ENCODE data around the gene PHLDB1. TPM values are rescaled to one million over a fixed set of nuclear protein-coding genes. Genes with fewer than 3 reads are reported as not detected.
"Not testable (repeated sequence)": the region's sequence is repeated elsewhere in the genome, so short reads cannot be mapped to it uniquely, and the experiment has no call there.

Gene PHLDB1
- total RNA-seq, 1 experiment from 2014 or later: 36.2 TPM

GRCh38 chr11:118603709-118604108 lies 3.7 kb upstream of the PHLDB1 start:
- CTCF ChIA-PET: interaction anchor here (1.1 to 2.4 kb wide), 2 partner anchors 8 to 10 kb away, joined by 3 to 11 read pairs; no protein-coding TSS in a partner anchor
- ATAC-seq; H3K27ac ChIP-seq (ENCODE audit: low read depth, low read length); H3K9me3 ChIP-seq (ENCODE audit: control insufficient read depth in 1 of 2, insufficient read depth in 1 of 2, low read depth in 1 of 2, low read length in 2 of 2); BruUV-seq (replicated peaks); H3K4me2 ChIP-seq (ENCODE audit: low read length); H3K9me2 ChIP-seq (ENCODE audit: insufficient read depth); H4K20me1 ChIP-seq (ENCODE audit: insufficient read depth); H3K27me3 ChIP-seq (ENCODE audit: insufficient read depth, low read length); H2AFZ ChIP-seq (ENCODE audit: low read depth, low read length, poor library complexity, severe bottlenecking); H3K9ac ChIP-seq (ENCODE audit: low read length); H3K79me2 ChIP-seq (ENCODE audit: insufficient read depth, low read length); H3K4me3 ChIP-seq (replicated peaks in 1 of 2; ENCODE audit: low read depth in 1 of 2, low read length in 2 of 2); intact Hi-C loops (cut with micrococcal nuclease); DNase-seq (ENCODE audit: low read depth, low spot score): not testable (repeated sequence)
- H3K36me3 ChIP-seq (ENCODE audit: control insufficient read depth in 1 of 2, insufficient read depth in 2 of 2, low read length in 2 of 2): peaks cover 20 to 23% of the 10 kb centered on the region in 2 experiments; a peak in 3 of 4 replicates
- RAD21 ChIA-PET (ENCODE audit: low non-redundant PET in 1 of 2, low total read pairs in 2 of 2, uncharacterized antibody in 2 of 2, unreplicated experiment in 2 of 2): interaction anchor here in 1 of 2 experiments (0.6 kb wide), 1 partner anchor 18 kb away, joined by 6 read pairs; no protein-coding TSS in a partner anchor
- POLR2A ChIA-PET: interaction anchor here (1.4 kb wide), 1 partner anchor 9 kb away, joined by 4 read pairs; no protein-coding TSS in a partner anchor
- H3K4me1 ChIP-seq (ENCODE audit: control insufficient read depth in 1 of 2, insufficient read depth in 2 of 2, low read length in 2 of 2): peaks cover 6 to 20% of the 10 kb centered on the region in 2 experiments; a peak in 3 of 4 replicates

DNA sequence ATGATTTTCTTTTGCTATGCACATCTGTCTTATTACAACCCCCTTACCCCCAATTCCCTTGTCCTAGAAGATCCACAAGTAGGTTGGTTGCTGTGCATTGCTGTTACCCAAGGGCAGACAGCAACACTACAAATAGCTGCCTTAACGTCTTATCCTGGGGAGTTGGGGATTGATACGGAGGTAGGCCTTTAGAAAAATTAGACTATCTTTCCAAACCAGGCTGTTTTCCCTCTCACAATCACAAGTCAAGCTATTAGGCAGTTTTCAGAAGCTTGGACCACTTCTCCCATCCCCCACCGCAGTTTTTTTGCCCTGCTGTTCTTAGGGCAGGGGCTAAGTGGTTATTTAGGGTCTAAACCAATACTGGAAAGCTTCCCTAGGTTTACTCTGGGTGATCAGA lies 2.8 kb upstream of the PHLDB1 start:
- Histone ChIP-seq H3K4me1 (ENCODE audit: control insufficient read depth in 1 of 2, insufficient read depth in 2 of 2, low read length in 2 of 2) (peaks cover 7 to 24% of the 10 kb centered on the region in 2 experiments; a peak in 3 of 4 replicates), H3K9me2 (ENCODE audit: insufficient read depth) (no peaks in the 10 kb centered on the region), H3K9ac (ENCODE audit: low read length) (no peak overlapping the region), H3K79me2 (ENCODE audit: insufficient read depth, low read length) (no peaks in the 10 kb centered on the region), H4K20me1 (ENCODE audit: insufficient read depth) (no peaks in the 10 kb centered on the region), H3K27me3 (ENCODE audit: insufficient read depth, low read length) (no peaks in the 10 kb centered on the region), H3K4me2 (ENCODE audit: low read length) (no peak overlapping the region), H2AFZ (ENCODE audit: low read depth, low read length, poor library complexity, severe bottlenecking) (no peak overlapping the region), H3K4me3 (replicated peaks in 1 of 2; ENCODE audit: low read depth in 1 of 2, low read length in 2 of 2) (no peak overlapping the region), H3K27ac (ENCODE audit: low read depth, low read length) (no peak overlapping the region), H3K36me3 (ENCODE audit: control insufficient read depth in 1 of 2, insufficient read depth in 2 of 2, low read length in 2 of 2) (peaks cover 19 to 23% of the 10 kb centered on the region in 2 experiments; a peak in 3 of 4 replicates), H3K9me3 (ENCODE audit: control insufficient read depth in 1 of 2, insufficient read depth in 1 of 2, low read depth in 1 of 2, low read length in 2 of 2) (no peaks in the 10 kb centered on the region)
- ChIA-PET POLR2A (interaction anchor here (1.4 to 1.5 kb wide), 2 partner anchors 10 to 17 kb away, joined by 4 to 8 read pairs; no protein-coding TSS in a partner anchor), RAD21 (ENCODE audit: low non-redundant PET in 1 of 2, low total read pairs in 2 of 2, uncharacterized antibody in 2 of 2, unreplicated experiment in 2 of 2) (no interaction called here), CTCF (interaction anchor here (1.1 to 2.4 kb wide), 2 partner anchors 9 to 11 kb away, joined by 3 to 11 read pairs; no protein-coding TSS in a partner anchor)
- BruUV-seq (replicated peaks): no TSS peak
- intact Hi-C loops (cut with micrococcal nuclease): no loop called here
- DNase-seq (ENCODE audit: low read depth, low spot score) (no peak), ATAC-seq (no peak)
- TF ChIP-seq SRF (IDR thresholded peaks at IDR 0.05; ENCODE audit: low read depth) (no peak), FOSL1 (IDR thresholded peaks at IDR 0.05; ENCODE audit: low read depth) (no peak), TCF7L2 (IDR thresholded peaks at IDR 0.05; ENCODE audit: borderline replicate concordance, extremely low read depth, insufficient read depth, insufficient read length) (no peak), ZNF274 (IDR thresholded peaks at IDR 0.05; ENCODE audit: low read depth, low read length) (no peak), EZH2 (IDR thresholded peaks at IDR 0.05) (no peak), CBX3 (IDR thresholded peaks at IDR 0.05; ENCODE audit: low read depth) (no peak), JUND (IDR thresholded peaks at IDR 0.05) (no peak), REST (IDR thresholded peaks at IDR 0.05; ENCODE audit: low read depth) (no peak), ZFX (IDR thresholded peaks at IDR 0.05) (no peak), POLR2AphosphoS5 (IDR thresholded peaks at IDR 0.05; ENCODE audit: low read depth, low read length) (no peak), EZH2phosphoT487 (IDR thresholded peaks at IDR 0.05; ENCODE audit: borderline replicate concordance) (no peak), ATF3 (IDR thresholded peaks at IDR 0.05) (no peak), YY1 (IDR thresholded peaks at IDR 0.05; ENCODE audit: extremely low read depth, insufficient replicate concordance, low read depth, low read length) (no peak), POLR2A (IDR thresholded peaks at IDR 0.05; ENCODE audit: borderline replicate concordance, extremely low read depth, insufficient read depth, insufficient read length) (no peak)
- TF ChIP-seq, protein P1, sequence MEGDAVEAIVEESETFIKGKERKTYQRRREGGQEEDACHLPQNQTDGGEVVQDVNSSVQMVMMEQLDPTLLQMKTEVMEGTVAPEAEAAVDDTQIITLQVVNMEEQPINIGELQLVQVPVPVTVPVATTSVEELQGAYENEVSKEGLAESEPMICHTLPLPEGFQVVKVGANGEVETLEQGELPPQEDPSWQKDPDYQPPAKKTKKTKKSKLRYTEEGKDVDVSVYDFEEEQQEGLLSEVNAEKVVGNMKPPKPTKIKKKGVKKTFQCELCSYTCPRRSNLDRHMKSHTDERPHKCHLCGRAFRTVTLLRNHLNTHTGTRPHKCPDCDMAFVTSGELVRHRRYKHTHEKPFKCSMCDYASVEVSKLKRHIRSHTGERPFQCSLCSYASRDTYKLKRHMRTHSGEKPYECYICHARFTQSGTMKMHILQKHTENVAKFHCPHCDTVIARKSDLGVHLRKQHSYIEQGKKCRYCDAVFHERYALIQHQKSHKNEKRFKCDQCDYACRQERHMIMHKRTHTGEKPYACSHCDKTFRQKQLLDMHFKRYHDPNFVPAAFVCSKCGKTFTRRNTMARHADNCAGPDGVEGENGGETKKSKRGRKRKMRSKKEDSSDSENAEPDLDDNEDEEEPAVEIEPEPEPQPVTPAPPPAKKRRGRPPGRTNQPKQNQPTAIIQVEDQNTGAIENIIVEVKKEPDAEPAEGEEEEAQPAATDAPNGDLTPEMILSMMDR (IDR thresholded peaks at IDR 0.05 in 2 of 3, conservative IDR thresholded peaks at IDR 0.05 in 1 of 3; ENCODE audit: borderline replicate concordance in 1 of 3, insufficient read depth in 1 of 3, low read depth in 2 of 3, low read length in 2 of 3): no peak

Data from HCT116 (cell line).